Stimulated activated CD8-positive, alpha-beta memory T cell treated with anti-CD3 and anti-CD28 coated beads, Interleukin-7, amount 100 ng/mL, for 24 hours (primary cell): ENCODE results near the gene IL7R.

Experiments
- DNase-seq: peaks from one replicate; pipeline ENCODE4 v3.0.0-alpha.2; 2020; ENCODE audit warnings: low read depth

Gene IL7R, protein sequence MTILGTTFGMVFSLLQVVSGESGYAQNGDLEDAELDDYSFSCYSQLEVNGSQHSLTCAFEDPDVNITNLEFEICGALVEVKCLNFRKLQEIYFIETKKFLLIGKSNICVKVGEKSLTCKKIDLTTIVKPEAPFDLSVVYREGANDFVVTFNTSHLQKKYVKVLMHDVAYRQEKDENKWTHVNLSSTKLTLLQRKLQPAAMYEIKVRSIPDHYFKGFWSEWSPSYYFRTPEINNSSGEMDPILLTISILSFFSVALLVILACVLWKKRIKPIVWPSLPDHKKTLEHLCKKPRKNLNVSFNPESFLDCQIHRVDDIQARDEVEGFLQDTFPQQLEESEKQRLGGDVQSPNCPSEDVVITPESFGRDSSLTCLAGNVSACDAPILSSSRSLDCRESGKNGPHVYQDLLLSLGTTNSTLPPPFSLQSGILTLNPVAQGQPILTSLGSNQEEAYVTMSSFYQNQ

DNA sequence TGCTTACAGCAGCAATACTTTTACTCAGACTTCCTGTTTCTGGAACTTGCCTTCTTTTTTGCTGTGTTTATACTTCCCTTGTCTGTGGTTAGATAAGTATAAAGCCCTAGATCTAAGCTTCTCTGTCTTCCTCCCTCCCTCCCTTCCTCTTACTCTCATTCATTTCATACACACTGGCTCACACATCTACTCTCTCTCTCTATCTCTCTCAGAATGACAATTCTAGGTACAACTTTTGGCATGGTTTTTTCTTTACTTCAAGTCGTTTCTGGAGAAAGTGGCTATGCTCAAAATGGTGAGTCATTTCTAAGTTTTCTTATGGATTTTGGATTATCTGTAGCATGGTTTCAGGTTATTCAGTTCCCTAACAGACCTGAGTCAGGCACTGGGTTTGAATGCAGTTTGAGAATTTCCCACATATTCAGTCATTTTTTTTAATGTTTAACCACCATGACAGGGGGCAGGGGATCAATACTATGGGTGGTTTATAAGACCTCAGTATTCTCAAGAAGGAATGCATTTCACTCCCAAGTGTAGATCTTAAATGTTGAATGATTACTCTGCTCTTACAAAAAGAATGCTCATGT, at the start of gene IL7R:
TSS of gene IL7R (plus strand) at position 127 of the 587 bp plus-strand sequence. CDS start at position 214, 87 bp downstream.
- no peak for DNase-seq

DNA sequence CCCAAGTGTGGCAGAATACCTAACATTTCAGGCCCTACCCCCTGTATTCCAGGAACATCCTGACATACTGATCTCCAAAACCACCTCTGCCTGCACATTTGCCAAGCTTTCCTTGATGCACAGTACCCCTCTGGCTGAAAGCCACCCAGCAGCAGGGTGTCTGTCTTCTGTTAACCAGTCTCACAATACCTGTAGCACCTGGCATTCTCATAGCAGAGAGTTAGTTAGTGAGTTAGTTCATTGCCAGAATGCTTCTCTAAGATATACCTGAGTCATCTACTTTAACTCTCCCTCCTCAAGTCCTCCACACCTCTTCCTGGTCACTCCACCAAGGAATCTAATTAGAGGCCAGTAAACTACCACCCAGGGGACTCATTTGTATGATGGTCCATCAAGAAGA, 46.1 kb upstream of the IL7R start:
- no peak for DNase-seq

DNA sequence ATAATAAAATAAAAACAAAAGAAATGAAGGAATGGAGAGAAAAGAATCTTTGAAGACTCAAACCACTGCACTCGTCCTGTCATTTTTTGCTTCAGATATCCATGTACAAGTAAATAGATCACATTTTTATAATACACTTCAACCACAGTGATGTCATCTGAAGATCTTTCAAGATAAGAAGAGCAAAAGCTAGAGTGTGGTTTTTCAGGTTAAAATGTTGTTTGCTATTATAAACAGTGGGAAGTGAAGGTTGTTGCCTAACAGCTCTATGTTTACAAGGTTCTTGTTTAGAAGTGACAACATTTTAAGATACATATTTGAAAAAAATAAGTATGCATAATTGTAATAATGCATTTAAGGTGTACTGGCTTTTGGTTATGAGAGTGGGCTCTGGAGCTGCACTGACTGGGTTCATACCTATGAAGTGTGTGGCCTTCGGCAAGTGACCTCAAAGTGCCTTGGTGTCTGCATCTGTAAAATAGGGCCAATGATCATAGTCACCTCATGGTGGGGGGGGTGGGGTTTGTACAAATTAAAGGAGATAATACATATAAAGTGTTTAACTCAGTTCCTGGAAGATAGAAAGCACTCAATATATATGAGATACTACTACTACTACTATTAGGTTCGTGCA, 45.5 kb upstream of the IL7R start:
- DNase-seq, result no peak

DNA sequence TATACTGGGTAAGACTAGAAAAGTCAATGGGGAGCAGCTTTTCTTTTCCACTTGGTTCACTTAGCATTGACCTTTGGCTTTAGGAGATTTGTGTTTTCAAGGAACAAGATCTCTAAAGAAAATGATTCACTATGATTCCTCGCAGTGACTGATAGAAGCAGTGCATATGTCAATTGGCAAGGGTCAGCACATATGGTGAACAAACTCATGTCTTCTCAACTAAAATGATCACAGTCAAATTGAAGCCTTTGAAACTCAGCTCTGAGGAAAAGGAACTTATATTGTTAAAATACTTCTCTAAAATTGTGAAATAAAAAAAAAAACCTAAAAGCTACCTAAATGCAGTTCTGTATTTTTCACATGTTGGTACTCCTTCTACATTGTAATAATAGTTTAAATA, 43.2 kb upstream of the IL7R start:
- DNase-seq, result no peak

DNA sequence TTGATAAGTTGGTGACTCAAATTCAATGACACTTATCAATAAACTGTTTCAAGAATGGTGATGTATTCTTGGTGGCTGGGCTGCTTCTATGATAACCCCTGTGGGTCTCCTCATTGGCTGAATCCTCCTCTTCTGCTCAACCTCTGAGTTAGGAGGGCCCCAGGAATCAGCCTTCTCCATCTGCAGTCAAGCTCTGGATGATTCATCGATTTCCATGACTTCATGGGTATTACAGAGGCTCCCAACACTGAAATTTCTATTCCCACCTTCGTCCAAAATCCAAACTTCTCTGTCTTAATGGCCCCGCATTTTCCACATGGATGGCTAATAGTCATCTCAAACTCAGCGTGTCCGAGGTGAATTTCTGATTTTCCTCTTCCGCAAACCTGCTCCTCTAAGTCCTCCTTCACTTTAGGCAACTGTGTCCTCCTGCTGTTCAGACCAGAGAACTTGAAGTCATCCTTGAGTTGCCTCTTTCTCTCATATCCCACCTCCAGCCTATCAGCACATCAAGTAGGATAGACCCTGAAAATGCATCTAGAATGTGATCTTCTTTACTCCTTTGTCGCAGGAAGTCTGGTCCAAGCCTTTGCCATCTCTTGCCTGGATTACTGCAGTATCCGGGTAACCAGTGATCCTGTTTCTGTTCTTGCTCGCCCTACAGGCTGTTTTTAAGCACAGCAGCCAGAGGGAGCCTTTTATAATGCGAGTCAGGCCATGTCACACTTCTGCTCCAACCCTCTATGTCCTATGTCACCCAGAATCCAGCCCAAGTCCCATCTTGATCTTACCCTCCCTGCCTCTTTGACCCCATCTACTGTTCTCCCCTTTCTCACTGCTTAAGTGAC, 41.4 kb upstream of the IL7R start:
- DNase-seq, result no peak

DNA sequence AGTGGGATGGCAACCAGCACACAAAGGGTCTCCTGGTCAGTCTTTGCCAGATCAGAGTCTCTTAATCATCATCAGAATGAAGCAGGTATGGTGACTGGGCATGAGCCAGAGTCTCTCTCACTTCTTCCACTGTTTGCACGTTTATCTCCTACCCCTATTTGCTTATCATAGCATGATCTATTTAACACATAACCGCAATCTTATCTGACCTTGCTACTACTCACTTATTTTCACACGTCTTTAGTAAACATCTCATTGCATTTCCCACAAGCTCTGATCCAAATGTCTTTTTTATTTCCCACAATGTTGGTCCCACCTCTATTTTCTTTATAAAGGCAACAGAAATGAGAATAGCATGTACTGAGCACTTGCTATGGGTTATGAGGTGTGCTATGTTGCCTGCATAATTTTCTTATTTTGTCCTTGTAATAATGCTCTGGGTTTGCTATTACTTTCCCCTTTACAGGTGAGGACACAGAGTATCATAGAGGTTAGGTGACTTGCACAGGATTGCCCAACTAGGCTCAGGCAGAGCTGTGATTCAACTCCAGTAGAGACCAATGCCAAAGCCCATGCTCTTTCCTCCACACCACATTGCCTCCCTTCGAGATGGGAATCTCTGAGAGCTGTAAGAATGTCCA, 39.7 kb upstream of the IL7R start:
- no peak for DNase-seq

DNA sequence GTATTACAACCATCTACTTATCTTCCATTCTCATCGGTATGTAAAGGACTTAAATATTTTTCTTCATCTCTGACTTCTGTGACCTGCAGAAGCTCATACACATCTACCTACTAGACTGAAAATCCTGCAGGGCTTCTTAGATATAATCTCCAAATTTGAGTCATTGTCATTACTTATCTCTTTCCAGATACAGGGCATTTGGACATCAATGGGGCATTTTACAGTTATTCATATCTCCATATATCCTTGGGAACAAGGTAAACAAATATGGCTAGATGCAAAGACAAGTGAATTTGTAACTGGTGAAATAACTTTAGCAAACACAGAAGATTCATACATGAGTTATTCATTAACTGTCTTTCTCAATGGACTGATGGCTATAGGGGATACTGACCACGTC, 37.7 kb upstream of the IL7R start:
- DNase-seq, result no peak

DNA sequence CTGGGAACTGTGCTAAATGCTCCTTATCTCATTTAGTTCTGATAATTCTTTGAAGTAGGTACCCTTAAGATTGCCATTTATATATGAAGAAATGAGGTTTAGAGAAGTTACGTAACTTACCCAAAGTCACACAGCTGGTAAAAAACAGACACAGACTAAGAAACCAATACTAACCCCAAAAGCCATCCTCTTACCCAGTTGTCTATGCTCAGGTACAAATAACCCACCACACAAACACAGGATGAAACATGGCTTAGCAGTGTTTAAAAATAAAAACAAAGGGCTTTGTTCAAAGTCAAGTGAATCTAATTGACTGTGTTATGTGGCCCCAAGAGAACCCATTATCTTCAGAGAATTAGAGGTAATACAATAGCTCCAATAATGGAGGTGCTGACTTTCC, 37.0 kb upstream of the IL7R start:
- DNase-seq, result no peak

DNA sequence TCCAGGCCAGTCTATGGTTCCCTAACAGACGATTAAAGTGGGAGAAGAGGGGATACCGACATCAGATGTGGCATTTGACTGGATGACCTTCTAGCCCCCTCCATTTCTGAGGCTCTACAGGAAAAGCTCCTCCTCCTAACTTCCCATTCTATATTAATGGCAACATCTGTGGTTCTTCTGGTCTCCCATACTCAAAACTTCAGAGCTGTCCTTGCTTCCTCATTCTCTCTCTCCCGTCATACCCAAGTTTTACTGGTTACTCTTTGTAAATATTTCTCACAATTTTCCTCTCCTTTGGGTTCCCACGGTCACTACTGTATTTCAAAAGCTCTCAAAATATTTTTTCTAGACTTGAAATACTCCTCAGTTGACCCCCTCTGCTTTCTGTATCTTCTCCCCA, 36.0 kb upstream of the IL7R start:
- no peak for DNase-seq

DNA sequence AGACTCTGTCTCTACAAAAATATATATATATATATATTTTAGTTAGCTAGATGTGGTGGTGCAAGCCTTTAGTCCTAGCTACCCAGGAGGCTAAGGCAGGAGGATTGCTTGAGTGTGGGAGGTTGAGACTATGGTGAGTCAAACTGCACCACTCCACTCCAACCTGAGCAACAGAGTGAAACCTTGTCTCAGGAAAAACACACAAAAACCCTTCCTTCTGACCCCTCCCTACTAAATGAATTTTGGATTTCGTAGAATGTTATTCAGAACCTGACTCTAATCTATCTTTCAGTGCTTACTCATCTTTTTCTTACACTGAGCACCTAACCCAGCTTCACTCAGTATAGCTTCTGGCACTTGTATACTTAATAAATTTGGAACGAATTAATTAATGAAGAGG, 35.2 kb upstream of the IL7R start:
- no peak for DNase-seq

DNA sequence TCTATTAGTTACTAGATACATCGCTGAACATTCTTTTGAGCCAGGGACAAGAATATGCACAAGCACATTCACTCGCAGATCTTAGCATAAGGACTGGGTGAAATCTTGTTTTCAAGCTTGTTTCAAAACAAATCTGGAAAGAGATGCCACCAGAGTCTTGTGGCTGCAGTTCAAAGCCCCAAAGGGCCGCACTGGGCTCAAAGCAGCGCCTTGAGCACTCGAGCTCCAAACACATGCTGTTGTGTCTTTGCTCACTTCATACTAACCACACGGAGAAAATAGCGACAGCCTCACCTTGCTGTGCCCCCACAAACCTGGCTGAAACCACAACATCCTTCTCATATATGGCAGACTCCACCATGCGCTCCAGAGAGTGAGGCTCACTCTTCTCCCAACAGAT, 34.2 kb upstream of the IL7R start:
- DNase-seq, result no peak

DNA sequence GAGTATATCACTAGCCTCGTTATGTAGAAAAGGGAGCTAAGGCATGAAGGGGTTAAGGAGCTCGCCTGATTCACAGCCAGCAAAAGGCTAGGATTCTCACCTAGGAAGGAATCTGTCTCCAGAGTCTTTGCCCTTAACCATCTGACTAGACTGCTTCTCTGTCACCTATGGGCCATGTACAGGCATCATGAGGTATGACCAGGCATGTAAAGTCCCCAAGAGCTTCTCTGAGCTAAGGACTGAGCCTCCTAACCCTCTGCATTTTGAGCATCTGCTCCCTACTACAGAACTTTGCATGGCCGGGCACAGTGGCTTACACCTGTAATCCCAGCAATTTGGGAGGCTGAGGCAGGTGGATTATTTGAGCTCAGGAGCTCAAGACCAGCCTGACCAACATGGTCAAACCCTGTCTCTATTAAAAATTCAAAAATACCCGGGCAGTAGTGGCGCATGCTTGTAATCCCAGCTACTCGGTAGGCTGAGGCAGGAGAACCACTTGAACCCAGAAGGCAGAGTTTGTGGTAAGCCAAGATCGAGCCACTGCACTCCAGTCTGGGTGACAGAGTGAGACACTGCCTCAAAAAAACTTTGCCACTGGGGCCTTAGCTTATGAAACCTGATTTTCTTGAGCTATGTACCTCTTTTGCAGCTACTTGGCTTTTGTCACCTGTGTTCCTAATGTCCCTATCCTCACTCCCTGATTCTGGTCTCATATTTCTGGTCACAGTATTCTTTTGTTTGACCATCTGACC, 33.2 kb upstream of the IL7R start:
- DNase-seq, result no peak

DNA sequence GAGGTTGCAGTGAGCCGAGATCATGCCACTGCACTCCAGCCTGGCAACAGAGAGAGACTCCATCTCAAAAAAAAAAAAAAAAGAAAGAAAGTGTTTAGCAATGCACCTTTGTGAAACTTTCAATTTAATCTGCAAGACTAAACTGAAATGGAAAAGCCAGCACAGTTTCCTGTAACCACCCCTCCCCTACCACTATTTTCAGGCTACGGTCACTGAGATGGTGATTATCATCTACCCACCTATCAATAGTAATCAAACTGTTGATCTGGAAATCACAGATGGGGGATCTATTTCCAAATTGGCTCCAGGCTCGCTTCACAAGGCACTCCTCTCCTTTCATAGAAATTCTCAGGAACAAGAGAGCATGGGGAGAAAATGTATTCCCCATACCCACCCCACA, 30.6 kb upstream of the IL7R start:
- no peak for DNase-seq

DNA sequence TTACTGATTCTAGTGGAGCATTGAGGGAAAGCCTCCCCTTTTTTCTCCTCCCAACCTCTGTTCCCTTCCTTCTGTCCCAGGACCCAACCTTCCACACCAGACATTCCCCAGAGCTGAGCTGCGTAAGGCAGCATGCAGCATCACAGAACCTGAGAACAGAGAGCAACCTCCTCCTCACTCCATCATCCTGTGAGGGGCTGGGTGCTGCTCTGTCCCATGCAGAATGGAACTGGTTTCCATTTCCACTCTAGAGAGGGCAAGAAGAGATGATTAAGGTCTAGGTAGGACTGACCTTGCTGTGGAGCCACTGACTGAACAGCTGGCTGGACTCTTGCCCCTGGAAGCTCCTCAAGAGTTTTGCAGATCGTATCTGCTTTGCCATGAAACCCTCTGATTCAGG, 30.1 kb upstream of the IL7R start:
- no peak for DNase-seq

DNA sequence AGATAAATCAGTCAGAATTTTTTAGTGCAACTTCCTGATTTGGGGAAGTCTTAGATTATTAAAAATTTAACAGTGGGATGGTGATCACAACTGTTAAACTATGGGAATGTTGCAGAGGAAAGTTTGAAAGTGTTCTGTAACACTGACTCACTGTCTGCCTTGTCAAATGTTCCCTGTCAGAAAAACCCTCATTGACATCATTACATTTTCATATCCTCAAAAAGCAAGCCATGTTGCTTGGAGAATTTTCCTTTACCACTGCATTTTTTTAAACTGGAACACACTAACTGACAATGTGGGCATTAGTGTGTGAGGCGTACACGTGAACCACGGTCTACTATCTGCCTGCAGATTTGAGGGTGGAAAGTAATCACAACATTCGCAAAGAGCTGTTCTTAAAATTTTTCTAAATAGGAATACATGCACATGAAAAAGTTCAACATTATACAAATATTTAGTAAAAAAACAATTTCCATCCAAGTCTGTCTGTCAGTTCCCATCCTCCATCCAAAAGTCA, 28.6 kb upstream of the IL7R start:
- no peak for DNase-seq

DNA sequence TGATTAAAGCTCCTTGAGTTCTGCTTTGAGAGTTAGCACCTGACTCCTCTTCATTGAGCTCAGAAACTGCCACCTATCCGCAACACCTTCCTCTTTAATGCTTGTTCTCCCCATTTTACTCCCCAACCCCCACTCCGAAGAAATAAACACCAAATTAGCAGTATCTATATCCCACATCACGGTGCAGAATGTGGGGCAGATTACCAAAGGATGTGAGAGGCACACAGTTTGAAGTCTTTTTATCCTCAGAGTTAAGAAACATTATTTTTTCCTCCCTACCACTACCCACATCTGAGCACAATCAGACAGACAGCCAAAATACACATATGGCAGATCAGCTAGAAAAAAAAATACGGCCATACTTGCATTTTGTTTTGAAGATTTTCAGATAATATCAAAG, 26.1 kb upstream of the IL7R start:
- DNase-seq, result no peak

DNA sequence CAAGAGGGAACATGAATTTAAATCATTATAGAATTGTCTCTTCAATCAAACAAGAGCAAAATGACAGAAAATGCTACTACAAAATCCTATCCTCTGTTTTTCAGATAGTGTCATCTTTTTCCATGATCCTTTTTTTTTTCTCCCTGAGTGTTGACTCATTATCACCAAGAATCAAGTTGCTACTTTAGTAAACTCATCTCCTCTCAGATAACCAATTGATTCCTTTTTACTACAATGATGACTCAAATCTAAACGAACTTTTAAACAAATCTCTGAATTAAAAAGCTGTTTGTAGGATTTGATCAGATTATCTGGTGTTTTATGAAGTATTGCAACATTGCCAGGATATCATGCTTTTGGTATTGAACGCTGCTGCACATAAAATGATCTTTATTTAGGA, 23.9 kb upstream of the IL7R start:
- DNase-seq, result no peak

DNA sequence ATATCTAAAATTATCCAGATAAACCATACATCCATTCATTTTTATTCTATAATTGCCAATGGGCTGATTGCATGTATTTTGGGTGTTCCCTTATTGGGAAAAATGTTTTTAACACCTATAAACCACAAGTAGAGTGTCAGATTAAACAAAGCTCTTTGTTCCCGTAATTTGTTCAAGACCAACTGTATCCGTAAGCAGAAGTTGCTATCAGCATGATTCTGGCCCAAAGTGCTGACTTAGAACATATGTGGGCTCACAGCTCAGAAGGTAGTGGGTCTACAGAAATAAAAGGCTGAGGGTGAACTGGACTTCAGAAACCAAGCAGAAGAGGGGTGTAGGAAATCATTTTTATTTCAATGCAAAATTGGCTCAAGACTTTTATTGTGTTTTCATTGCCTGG, 23.5 kb upstream of the IL7R start:
- no peak for DNase-seq

DNA sequence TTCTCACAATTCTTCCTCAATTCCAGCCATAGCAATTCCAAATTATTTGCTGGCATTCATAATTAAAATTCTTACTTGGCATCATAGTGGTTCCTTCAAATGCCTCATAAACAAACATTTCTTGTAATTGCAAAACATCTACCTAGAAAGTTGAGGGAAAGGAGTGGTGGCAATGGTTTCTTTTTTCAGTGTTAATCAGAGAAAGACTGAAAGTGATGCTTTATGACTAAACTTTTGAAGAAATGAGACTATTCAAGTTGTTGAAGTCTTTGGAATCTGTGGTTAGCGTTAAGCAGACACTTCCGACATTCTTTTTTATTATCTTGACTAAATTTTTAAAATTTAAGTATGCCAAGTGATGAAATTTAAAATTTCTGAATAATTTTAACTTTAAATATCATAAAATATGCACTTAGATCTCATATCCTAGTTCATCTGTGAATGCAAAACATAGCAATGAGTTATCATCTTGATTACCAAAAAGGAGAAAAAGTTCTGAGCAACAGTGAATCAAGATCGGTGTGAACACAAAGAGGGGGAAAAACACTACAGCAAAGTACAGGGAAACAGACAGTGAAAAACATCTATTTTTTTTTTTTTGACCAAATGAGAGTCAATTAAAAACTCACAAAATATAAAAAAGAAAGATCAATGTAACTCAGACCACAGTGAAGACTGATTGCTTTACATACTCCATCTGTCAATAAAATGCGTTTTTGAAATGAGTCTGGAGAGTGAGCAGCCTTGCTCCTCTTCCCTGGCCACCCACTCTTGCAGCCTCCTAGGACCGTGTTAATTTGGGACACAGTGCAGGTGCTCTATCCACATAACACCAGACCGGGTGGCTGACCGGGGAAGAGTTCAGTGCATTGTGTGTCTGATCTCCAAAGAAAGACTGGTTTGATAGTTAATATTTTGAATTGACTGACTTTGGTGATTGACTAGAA, 20.6 kb upstream of the IL7R start:
- no peak for DNase-seq
